Activated CD8-positive, alpha-beta memory T cell treated with anti-CD3 and anti-CD28 coated beads, Interleukin-2, amount 50 U/mL, for 1 hour (primary cell): Measurements from ENCODE around the gene RYR3.

Experiments
- DNase-seq: peaks from one replicate; pipeline ENCODE4 v3.0.0-alpha.2; 2020; ENCODE audit errors: extremely low read depth

The RYR3 gene

DNA sequence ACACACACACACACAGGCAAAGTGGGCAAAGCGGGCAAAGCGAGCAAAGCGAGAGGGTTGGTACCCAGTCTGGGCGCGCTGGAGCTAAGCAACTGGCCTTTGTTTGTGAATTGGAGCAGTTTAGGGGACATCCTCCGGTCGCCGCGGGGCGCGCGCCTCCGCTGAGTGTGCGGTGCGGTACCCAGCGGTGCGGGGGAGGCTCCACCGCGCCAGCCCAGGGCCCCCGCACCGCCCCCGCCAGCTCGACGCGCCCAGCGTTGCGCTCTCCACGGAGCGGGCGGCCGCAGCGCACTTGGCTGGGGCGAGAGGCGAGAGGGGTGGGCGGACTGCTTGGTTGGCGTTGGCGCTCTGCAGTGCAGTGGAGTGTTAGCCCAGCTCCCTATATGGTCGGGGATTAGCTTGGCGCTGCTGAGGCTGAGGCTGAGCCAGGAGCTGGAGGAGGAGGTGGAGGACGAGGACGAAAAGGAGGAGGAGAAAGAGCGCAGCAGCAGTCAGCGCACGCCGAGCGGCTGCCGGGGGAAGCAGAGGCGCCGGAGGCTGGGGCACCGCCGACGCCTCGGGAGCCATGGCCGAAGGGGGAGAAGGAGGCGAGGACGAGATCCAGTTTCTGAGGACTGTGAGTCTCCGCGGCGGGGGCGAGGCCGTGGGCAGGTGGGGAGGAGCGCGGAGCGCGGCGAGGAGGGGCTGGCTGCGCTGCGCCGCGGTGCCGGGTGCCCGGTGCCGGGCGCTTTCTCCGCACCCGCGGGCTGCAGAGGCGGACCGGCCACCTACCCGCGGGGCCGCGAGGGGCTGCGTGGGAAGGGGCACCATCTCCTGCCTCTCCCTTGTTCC lies at the start of gene RYR3:
TSS of gene RYR3 (plus strand) at position 487 of the 831 bp plus-strand sequence. CDS start at position 566, 79 bp downstream.
- DNase-seq, result no peak

DNA sequence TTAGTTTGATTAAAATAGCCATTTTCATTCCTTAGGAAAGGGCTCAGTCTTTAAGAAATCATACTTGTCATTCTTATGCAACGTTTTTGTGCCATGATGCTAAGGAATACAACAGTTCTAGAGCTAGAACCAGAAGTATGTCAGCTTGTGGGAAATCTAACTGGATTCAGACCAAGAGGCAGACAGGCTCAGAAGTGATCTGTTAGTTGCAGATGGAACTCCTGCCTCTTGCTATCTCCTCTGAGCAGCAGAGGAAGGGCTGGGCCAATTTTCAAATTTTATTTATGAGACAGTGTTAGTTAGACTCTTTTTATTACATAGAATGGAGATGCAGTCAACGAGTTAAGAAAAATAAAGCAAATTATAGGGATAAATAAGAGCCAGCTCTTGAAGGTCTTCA lies 48.5 kb upstream of the RYR3 start:
- no peak for DNase-seq

DNA sequence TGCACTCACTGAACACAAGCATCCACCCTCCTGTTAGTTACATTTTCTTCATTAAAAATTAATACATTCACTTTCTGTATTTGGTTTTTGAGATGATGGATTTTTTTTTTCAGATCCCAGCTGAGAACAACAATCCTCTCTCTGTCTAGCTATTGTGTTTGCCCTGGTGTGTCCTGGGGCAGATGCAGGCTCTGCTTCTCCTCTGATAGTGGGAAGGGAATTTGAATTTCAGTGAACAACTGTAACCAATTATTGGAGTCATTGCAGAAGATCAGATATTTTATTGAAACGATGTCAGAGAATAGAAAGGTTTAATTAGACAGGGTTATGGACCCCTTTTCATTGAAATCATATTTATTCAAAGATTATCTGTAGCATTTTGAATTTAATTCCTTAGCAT lies 33.1 kb upstream of the RYR3 start:
- no peak for DNase-seq

DNA sequence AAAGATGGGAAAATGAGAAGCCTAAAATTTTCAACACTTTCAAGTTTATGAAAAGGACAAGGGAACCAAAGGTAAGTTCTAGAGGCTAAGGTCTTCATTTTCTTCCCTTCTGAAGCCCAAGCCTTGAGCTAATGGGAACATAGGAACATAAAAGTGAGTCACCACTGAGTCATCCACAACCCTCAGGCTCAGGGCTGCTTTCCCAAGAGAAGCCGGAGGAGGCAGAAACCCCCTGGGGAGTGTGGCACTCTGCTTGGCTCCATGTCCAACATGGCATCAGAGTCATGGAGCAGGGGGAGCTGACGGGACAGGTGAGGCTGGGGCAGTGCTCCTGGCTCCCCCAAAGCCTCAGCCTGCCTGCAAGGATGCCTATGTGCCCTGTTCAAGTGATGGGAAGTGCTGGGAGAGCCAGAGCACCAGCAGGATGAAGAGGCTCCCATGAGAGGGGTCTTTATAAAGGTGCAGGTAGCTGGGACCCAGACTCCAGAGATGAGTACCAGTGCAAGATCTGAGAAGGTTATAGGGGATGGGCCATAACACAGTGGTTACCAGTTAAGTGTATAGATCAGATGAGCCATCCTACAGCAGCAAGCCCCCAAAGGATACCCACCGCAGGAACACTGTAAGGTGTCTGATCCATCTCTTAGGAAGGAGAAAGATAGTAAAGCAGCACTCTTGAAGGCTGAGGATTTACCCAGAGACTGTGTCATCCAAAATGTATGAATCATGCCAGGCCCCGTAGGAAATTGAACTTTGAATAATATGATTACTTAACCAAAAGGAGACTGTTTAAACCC lies 31.8 kb upstream of the RYR3 start:
- no peak for DNase-seq

DNA sequence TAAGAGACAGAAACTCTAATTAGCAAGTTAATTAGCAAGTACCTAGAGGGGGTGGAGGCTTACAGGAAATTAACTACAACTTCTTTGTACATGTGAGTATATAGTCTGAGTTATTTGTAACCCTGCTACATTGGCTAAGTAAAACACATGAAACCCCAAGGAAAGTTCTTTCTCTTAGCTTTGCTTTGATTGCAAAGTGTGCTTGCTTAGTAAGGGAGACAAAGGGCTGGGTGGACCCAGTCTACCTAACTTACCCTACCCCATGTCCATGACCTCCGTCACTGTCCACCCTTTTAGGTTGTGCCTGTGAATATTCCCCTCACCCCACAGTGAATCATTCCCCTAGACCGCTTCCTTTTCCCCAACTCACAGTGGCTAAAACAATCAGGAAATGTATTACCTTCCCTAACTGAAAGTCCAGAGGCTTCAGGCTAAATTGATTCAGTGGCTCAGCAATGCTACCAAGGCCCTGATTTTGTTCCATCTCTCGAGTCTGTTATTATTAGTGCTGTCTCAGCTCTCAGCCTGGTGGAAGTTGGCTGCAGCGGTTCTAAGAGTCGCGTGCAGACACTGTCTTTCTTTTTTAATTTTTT lies 31.1 kb upstream of the RYR3 start:
- DNase-seq, result no peak

DNA sequence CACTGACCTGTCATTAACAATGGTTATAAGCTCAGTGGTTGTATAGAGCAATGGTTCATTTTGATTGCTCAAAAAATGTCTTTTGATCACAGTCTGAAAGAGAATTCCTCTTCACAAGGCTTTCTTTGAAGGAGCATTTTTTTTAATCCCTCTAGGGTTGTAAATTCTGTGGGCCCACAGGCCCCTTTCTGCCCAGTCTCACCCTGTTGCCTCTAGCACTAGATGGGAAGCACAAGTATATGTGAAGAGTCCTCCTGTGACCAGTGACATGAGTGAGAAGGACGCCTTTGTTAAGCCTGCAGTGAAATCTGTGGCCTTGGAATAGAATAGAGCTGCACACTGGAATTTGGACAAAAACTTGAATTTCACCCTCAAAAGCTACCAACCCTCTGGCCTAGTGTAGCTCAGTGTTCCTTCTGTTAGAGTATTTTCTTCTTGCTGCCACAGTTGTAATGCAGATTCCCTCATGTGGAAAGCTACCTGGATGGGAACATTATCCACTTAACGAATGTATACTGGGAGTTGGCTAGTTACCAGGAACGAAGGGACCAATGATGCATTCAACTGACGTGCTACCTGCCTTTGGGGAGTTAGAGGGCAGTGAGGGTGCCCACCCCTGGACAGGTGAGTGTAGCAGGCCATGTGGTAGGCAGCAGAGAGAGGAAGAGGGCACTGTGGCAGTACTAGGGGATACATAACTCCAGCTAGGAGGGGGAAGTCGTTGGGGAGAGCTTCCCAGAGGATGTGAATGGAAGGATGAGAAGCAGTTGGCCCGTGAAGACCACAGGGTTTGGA lies 28.3 kb upstream of the RYR3 start:
- no peak for DNase-seq

DNA sequence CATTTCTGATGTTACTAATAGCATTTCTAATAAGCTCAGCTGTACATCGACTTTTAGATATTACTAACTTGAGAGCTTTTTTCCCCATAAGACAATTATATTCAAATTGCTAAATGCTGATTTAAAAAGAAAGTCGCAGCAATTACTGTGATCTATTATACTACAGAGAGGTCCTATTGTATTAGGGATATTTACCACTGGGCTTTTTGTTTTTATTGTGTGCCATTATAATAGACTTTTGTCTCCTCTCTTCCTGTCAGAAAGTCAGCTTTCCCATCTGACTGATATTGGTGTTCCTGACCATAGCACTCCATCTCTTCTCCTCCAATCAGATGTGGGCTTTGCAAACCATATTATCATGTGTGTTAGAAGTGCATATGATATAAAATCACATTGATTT lies 27.2 kb upstream of the RYR3 start:
- DNase-seq, result no peak

DNA sequence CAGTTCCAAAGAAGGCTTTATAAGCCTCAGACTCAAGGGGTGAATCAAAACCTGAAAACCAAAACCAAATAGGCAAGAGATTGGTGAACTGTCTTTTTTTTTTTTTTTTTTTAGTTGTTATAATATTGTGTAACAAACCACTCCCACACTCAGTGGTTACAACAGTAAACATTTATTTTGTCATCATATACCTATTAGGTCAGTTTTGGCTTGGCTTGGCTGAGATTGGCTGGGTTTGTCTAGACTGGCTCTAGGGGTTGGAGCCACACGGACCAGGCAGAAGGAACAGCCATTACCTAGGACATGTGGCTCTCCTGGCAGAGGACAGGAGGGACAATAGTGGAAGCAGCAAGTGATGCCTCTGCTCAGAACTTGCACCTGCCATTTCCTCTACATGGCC lies 26.4 kb upstream of the RYR3 start:
- DNase-seq, result no peak

DNA sequence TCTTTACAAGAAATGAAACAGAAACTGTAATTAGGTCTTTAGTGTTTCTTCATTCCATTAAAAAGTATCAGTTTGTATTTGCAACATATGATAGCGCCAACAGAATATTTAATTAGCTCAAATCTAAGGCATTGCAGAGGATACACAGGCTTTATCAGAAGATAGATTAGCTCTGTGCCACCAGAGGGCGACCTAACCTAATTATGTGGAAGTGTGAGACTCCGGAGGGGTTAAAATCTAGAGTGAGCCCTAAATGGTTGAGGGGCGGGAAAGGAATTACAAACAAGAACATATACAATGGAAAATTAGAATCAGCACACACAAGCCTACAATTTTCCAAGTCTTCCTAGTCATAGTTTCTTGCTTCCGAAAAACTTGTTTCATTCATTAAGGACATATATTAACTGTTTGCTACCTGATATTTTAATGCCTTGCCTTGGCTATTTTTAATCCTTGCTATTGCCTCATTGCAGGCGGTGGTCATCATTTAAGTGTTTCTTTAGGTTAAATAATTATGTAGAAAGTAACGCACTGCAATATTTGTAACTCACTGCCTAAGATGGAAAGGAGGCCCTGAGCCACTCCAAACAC lies 18.0 kb upstream of the RYR3 start:
- no peak for DNase-seq

DNA sequence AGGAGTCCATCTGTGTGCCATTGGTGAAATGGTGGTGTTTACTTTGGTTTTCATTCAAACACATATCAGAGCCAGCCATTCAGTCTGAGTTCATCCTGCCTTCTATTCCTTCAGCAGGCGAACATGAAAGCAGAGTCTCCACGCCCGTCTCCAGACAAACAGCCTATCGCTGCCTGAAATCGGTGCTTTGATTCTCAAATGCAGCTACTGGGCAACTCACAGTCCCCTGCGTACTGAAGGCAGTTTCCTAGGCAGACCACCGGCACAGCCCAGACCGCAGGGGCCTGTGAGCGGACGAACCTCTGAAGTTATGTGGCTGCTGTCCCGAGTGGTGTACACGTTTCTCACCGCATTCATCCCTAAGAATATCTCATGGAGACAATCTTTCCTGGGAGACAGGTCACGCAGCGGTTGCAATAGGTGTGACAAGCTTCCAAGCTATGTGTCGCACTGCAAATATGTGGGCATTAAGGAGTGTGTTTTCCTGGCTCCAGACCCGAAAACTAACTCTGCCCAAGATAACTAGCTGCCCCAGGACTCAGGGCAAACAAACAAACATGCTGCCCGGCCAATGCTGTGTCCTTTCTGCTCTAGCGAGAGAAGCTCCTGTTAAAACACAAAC lies 16.9 kb upstream of the RYR3 start:
- DNase-seq, result no peak

DNA sequence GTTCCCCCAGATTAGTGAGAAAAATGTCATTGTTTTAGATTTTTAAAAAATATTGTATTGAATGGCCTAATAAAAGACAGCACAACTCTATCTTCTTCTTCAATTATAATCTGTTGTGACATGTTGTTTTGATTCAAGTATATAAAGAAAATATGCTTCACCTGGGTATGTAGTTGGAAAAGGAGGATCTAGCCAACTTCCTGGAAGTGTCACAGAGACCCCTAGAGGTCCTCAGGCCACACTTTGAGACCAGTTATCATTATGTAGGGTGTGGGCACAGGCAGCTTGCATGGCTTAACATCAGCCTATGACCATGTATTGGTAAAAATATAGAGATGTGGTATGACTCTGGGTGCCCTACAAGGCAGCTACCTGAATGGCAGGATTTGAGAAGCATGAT lies 14.7 kb upstream of the RYR3 start:
- no peak for DNase-seq

DNA sequence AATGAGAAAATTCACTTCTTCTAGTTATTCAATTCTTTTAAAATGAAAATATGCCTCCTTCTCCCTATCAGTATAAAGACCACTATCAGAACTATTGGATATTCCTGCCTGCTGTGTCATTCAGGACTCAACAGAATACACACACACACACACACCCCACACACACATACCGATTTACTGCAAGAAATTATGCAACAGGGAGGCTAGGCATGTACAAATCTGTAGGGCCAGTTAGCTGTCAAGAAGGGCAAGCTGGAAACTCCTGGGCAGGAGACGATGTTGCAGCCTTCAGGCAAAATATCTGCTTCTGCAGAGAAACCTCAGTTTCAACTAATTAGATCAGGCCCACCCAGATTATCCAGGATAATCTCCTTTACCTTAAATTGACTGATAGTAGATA lies 13.9 kb upstream of the RYR3 start:
- DNase-seq, result no peak

DNA sequence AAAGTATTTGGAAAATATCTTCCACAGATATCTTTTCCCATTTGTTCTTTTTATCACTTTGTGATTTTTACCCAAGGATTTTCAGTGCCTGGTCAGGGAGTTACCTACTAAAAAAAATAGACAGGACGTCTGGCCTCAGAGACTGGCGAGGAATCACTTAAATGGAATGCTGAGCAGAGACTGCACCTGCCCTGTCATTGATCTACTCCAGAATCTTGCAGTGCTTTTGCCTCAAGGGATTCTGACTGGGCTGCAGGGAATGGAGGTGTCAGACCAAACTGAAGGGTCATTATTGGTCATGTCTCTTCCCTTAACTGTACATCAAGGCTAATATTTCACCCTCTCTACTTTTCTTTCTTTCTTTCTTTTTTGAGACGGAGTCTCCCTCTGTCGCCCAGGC lies 12.1 kb upstream of the RYR3 start:
- no peak for DNase-seq

DNA sequence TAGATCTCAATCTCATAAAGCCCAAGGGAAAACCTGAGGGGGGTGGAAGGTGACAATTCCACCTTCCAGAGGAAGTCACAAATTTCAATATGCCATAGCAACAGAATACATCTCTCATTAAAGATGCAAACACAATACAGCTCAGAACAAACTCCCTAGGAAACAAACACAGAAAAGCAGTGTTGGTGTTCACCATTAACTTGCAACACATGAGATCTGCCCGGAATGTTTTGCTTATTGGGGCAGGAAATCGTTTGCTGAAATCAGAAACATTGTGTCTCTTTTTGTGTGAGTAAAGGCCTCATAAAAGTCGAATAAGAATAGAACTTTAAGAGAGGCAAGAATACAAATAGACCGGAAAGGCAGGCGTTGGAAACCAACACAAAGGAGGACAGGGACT lies 5.8 kb upstream of the RYR3 start:
- no peak for DNase-seq

DNA sequence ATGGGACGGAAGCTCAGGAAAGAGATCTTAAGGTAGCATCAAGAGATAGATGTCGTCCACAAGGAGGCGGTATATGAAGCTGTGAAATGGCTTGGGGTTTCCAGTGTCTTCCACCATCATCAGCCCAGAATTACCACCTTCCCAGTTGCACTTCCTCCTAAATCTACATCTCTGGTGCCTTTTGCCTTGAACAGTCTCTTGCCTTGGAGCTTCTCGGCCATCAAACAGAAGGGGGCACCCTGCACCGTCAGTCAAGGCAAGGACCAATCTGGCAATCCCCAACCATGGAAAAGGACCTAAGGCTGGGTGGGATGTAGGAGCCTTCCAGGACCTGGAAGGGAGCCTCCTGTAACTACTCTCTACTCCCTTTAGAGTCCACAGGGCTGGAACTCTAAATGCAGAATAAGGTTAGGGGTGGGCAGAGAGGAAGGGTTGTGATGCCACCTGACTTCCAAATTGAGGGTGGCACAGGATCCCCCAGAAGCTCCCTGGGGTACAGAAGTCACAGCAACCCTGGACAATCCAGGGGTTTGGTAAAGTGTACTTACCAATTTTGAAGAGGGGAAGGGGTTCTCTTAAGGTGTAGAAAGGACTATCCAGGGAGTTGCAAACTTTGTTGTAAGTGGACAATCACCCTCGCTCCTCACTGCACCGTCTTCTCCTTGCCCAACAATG lies 1.0 kb upstream of the RYR3 start:
- no peak for DNase-seq

DNA sequence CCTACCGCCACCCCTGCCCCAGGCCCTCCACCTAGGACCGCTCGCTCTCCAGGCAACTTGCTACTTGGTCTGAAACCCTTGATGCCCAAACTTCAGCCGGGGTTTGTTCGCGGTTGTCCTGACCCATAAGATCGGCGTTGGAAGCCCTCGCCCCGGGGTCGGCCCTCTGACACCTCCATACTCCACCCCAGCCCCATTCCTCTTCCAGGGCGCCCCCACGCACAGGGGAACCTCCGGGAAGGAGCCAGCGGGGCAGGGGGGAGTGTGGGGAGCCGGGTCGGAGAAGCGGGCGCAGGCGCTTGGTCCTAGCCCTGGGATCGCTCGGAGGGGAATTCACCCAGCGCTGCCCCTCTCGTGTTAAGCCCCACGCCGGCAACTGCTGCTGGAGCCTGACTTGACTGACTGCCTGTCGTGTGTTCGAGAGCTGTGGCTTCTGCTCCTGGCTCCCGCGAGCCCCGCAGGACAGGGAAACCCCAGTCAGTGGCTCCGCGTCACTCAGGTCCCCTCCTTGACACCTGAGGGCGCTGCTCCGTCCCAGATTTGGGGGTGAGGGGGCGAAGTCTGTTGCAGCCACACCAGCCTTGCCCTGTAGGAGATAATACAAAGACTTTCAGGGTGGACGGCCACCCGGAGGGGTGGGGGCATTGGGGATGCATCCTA lies 675 bp downstream of the RYR3 start:
- no peak for DNase-seq

DNA sequence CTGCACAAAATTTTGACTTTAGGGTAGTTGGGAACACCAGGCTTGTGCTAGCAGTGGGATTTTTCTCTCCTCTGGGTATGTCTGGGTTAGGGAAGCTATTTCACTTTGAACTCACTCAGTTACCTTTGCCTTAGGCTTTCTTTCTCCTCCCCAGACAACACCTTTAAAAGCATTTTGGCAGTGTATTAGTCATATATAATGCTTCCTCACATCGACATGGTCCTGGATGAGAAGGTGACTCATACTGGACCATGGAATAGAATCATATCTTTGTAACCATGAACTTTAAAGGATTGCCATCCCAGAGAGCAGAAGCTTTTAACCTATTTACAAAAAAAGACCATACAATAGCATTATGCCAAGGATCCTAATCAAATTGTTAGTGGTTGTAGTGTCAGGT lies 2.7 kb downstream of the RYR3 start:
- no peak for DNase-seq

DNA sequence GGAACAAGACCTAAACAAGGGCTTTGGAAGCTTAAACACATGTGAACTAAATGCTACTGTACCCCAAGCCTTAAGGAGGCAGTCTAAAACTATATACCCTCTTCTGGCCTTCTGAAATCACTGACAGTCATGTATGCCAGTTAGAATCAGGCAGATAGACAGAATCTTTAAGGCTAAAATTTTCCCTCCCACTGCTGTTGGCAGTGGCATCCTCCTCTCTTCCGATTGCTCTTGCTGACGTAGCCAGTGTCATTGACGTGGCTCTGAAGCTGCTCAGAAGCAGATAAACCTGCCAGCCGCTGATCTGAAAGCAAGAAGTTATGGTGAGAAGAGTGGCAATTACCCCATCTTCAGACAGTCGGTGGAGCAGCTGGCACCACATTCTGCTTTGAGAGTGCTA lies 3.3 kb downstream of the RYR3 start:
- DNase-seq, result no peak

DNA sequence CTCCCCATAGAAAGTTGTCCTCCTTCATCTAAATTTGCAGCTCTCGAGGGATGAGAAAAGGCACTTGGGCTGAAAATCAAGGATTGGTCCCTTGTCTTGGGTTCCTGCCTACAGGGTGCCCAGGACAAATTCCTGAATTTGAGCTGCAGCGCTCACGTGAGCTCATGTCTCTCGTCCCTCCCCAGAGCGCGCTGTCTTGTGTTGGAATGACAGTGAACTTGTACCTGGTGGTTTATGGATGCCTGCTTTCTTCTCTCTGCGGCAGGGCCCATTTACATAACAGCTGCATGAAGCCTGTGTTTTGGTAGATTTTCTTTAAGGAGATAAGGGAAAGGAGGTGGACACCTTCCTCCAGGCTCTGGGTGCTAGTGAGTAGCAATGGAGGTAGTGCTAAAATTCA lies 4.3 kb downstream of the RYR3 start:
- no peak for DNase-seq

DNA sequence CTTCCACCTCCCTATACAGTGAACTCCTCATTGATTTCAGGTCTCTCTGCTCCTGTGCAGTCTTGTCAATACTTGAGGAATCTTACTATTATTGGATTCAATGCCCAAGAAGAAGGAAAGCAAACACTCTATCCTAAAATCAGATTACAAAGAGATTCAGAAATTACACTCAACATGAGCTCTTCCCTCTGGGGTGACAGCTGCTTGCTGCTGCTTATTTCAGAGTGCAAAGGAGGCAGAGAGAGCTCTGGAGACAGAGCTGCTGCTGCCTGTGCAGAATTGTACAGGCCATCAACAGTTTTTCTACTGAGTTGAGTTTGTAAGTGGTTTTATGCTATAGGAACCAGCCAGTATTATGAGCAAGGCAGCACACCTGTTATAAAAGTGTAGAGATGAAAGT lies 7.1 kb downstream of the RYR3 start:
- no peak for DNase-seq
